CD4-positive, alpha-beta T cell treated with Interleukin-12 subunit alpha and Interleukin-12 subunit beta, for 1 hour (primary cell): Measurements from ENCODE around the gene F7.

Experiments used
- DNase-seq: peaks from one replicate; pipeline ENCODE4 v3.0.0-alpha.2; 2020

Gene F7

DNA sequence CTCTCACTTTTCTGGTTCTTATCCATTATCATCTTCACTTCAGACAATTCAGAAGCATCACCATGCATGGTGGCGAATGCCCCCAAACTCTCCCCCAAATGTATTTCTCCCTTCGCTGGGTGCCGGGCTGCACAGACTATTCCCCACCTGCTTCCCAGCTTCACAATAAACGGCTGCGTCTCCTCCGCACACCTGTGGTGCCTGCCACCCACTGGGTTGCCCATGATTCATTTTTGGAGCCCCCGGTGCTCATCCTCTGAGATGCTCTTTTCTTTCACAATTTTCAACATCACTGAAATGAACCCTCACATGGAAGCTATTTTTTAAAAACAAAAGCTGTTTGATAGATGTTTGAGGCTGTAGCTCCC, 14.2 kb downstream of the F7 start:
- DNase-seq: no peak

- DNase-seq: no peak
Measured at GRCh38 chr13:113120300-113121182, 14.9 kb downstream of the F7 start.

GRCh38 chr13:113121183-113121927, 15.8 kb downstream of the F7 start:
- DNase-seq: no peak

DNA sequence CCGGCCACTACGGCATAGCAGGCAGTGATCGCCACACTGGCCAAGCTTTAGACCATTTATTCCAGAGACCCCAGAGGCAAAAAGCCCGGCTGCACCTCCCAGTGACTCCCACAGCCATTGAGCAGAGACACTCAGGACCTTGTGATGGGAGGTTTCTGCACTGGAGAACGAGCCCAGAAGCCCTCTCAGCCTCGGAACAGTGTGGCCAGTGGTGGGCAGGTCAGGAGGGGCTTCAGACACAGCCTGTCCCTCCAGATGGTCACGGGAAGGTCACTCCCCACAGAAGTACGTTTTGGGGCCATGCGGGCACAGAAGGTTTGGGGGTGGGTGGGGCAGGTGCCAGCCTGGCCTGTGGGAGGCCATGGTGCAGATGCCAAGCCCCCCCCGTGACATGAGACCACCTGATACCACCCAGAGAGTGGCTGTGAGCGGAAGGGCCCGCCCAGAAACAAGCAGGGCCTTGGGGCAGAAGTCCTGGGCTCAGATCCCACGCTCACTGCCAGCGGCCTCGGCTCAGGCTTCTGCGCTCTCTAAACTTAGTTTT, 16.4 kb downstream of the F7 start:
- no peak for DNase-seq

DNA sequence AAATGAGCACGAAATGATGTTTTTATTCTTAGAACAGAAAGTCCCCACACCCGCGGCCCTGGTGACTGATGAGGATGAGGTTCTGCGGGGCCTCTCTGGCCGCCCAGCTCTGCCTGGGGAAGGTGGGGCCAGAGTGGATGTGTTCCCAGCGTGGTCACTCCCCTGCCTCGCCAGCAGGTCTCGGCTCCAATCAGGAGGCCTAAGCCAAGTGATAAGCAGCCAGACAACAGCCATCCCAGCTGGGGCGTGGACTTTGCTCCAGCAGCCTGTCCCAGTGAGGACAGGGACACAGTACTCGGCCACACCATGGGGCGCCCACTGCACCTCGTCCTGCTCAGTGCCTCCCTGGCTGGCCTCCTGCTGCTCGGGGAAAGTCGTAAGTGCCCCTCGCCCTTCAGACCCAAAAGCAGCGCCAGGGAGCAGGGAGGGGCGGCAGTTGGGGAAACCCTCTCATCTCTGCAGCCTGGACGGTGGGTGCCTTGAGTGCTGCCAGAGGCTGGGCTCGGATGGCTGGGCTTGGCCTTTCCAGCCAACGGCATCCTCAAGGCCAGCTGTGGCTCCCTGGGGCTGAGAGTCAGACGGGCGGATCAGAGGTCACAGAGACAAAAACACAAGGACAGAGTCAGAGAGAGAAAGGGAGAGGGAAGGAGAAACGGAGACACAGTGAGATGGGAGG, 17.1 kb downstream of the F7 start, which contains the start of gene F10:
F10 (plus strand) TSS at position 250 of the 676 bp plus-strand sequence; CDS start at position 307, 57 bp downstream.
- no peak for DNase-seq

- DNase-seq: no peak
Measured at GRCh38 chr13:113123226-113124201, 17.9 kb downstream of the F7 start.

GRCh38 chr13:113124211-113124970, 18.8 kb downstream of the F7 start:
- no peak for DNase-seq

- no peak for DNase-seq
Measured at GRCh38 chr13:113125506-113126264, 20.1 kb downstream of the F7 start.

DNA sequence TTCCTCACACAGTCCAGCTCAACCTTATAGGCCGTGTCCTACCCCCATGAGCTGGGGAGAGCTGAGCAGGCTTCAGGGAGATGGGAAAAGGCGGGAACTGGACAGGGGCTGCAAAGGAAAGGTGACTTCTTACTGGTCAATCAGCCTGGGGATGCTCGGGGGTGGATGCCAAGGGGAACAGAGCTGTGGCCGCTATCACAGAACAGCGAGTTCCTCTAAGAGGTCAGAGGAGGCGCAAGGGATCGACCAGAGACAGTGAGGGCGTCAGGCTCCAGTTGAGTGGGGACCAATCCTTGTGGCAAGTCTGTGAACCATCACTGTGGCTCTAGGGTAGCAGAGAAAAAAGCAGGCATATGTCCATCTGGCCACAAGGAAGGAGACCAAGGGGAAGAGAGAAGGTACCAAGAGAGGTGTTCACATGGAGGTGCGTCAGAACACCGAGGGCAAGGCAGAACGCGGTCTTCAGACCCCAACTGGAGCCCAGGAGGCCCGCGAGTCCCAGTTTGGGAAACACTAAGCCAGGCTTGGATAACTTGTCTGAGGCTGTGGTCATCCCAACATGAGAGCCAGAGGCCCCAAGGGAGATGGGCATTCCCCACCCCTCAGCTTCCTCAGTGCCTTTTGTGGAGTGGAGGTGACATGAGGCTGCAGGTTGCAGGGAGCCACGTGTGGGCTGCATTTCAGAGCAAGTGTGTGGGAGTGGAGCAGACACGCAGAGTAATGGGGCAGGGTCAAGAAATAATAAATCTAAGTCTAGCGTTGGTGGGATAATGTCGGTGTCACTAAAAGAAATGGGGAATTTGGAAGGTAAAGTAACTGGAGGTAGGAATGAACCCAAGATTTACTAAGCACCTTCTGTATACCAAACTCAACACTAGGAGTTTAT, 20.9 kb downstream of the F7 start:
- DNase-seq: no peak

- DNase-seq: no peak
Measured at GRCh38 chr13:113129480-113129879, 23.9 kb downstream of the F7 start.

DNA sequence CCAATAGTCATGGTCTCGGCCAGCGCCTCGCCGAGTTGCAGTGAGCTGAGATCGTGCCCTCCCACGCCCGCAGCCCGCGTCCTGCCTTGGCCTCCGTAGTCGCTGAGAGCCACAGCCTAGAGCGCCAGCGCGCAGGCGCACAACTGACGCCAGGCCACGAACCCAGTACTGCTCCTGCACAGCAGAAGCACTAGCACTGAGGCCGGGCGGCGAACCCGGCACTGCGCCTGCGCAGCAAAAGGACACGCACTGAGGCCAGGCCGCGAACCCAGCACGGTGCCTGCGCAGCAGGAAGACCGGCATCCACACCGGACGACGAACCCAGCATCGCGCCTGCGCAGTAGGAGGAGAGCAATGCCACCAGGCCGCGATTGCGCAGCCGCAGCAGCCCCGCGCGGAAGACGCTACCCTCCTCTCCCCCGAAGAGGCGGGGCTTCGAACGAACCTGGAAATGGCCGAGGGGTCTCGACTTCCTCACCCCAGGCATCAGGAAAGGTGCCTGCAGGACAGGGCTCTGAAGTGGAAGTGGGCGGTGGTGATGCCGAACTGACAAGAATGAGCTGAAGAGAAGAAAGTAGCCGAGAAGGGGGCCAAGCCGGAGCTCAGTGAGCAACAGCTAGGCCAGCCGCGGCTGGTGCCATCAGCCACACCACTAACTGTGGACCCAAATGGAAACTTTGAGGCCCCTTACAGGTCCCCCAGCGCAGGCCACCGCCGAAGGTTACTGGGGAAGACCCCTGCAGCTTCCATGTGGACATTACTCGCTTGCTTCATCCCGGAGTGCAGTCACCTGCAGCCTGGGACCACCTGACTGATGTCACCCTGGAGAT, 24.5 kb downstream of the F7 start:
- DNase-seq: peak; percentile 29

- DNase-seq: no peak
Measured at GRCh38 chr13:113135281-113135760, 29.7 kb downstream of the F7 start.

DNA sequence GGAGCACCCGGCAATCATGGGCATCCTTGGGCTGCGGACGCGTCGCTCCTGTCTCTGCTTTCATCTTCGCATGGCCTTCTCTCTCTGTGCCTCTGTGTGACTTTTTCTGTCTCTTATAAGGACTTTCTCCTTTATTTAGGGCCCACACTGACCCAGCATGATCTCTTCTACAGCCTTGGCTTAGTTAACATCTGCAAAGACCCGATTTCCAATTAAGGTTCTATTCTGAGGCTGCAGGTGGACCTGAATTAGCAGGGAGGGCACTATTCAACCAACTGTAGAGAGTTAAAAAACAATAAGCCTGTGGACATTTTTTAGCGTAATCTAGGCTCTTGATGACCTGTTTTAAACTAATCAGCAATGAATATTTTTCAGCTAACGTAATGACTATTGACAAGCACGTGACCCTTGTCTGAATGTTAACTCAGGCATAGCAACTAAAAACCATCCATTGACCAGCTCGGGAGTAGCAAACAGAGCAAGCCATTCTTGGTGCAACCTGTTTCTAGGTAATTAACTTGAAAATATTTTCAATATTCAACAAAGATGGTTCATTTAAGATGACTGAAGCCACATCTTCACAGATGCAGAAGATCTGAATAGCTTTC, 32.2 kb downstream of the F7 start:
- DNase-seq: no peak

GRCh38 chr13:113138792-113139551, 33.4 kb downstream of the F7 start:
- no peak for DNase-seq

DNA sequence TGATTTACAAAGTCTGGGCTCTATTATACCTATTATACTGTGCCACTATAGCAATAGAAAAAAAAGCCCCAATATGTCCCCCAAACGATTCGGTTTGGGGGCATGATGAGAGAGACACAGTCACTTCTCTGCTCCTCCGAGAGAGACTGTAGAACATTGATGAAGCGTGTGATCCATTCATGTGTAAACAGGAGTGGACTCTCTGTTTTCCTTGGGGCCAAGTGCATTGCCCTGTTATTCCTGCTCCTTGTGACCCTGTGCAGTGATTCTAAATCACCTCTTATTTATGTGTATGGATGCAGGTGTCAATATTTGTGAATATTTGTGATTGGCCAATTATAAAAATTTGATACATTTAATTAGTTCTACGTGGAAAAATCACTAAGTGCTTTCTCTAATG, 34.0 kb downstream of the F7 start:
- no peak for DNase-seq

DNA sequence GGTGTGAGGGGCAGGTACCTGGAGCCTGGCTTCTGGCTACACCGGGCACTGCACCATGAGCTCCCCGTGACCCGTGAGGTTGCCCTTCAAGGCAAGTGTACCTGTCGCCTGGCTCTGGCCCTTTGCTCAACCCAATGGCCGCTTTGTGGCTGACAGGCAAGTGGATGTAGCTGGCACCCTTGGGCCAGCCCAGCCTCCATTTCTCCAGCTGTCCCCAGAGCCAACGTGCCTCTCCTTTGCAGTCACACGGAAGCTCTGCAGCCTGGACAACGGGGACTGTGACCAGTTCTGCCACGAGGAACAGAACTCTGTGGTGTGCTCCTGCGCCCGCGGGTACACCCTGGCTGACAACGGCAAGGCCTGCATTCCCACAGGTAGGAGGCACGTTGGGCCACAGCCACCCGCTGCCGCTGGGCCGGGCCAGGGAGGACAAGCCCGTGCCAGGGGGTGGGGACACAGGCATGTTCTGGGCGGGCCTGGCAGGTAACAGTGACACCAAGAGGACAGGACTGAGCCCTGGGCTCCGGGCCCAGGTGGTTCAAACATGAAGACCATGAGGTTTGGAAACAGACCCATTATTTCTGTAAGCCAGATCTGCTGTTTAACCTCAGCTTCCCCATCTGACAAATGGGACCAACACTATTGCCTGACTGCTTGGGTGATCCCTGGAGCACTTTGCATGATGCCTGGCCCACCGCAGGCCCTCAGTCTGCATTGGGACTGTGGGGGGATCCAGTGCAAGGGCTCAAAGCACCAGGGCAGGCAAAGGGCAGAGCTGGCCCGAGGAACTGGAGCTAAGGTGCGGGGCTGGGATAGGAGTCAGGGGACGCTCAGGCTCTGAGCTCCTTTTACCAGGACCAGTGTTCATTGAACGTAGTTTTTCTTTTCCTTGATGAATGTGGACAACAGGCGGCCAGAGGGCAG, 35.3 kb downstream of the F7 start:
- no peak for DNase-seq
